B cell (primary cell): Measurements from ENCODE around the gene HIBCH.

Experiments used
- CTCF ChIP-seq: fragments of 200-600 bp; IDR thresholded peaks from one replicate; pipeline ENCODE4 v1.8.0; 2022; ENCODE audit warnings: antibody characterized with exemption, mild to moderate bottlenecking
- EZH2 ChIP-seq: IDR thresholded peaks from 2 replicates; pipeline ENCODE4 v1.6.1; 2012; ENCODE audit warnings: borderline replicate concordance, low read depth, mild to moderate bottlenecking, moderate library complexity, low read length; ENCODE audit not compliant: insufficient read depth, poor library complexity, severe bottlenecking

GRCh38 chr2:190367091-190367490 is 47.5 kb upstream of the HIBCH start:
- TF ChIP-seq CTCF (no peak), EZH2 (no peak)
